MM.1S (cell line): Measurements from ENCODE around the gene PARD3.

Source experiments
- DNase-seq: peaks from one replicate; pipeline ENCODE4 v3.0.0-alpha.2; 2015
- H2AFZ ChIP-seq: fragments of 300-600 bp; sonication (generic); 2 replicates; pipeline ENCODE4 v1.6.0; 2016; ENCODE audit warnings: antibody characterized with exemption, low read length
- H3F3A ChIP-seq: fragments of 300-600 bp; sonication (generic); 2 replicates; pipeline ENCODE4 v1.6.1; 2016; ENCODE audit warnings: mild to moderate bottlenecking, antibody characterized with exemption, low read length, moderate library complexity, mixed read lengths; ENCODE audit not compliant: insufficient read depth
- H3K27ac ChIP-seq: fragments of 300-600 bp; sonication (generic); 2 replicates; pipeline ENCODE4 v1.5.1; 2016; ENCODE audit warnings: mild to moderate bottlenecking, low read length
- H3K27me3 ChIP-seq: fragments of 300-600 bp; sonication (generic); replicated peaks from 2 replicates; pipeline ENCODE4 v1.6.0; 2016; ENCODE audit warnings: low read length; ENCODE audit not compliant: insufficient read depth
- H3K36me3 ChIP-seq: fragments of 300-600 bp; sonication (generic); replicated peaks from 2 replicates; pipeline ENCODE4 v1.6.1; 2016; ENCODE audit warnings: mild to moderate bottlenecking, low read length, mixed read lengths; ENCODE audit not compliant: insufficient read depth
- H3K4me1 ChIP-seq: fragments of 300-600 bp; sonication (generic); 2 replicates; pipeline ENCODE4 v1.6.1; 2016; ENCODE audit warnings: low read length, mixed read lengths
- H3K4me2 ChIP-seq: fragments of 300-600 bp; sonication (generic); 2 replicates; pipeline ENCODE4 v1.6.0; 2016; ENCODE audit warnings: low read depth, low read length
- H3K4me3 ChIP-seq: fragments of 300-600 bp; sonication (generic); 2 replicates; pipeline ENCODE4 v1.5.1; 2016; ENCODE audit warnings: low read length, mixed read lengths
- H3K79me2 ChIP-seq: fragments of 300-600 bp; sonication (generic); 2 replicates; pipeline ENCODE4 v1.6.1; 2016; ENCODE audit warnings: mixed run types, low read length, mixed read lengths
- H3K9ac ChIP-seq: fragments of 300-600 bp; sonication (generic); 2 replicates; pipeline ENCODE4 v1.6.1; 2016; ENCODE audit warnings: low read length, mixed read lengths
- H3K9me2 ChIP-seq: fragments of 300-600 bp; sonication (generic); replicated peaks from 2 replicates; pipeline ENCODE4 v1.6.1; 2016; ENCODE audit warnings: mild to moderate bottlenecking, low read length, mixed read lengths; ENCODE audit not compliant: insufficient read depth
- H3K9me3 ChIP-seq: fragments of 300-600 bp; sonication (generic); replicated peaks from 2 replicates; pipeline ENCODE4 v1.6.1; 2016; ENCODE audit warnings: mild to moderate bottlenecking, low read length, mixed read lengths; ENCODE audit not compliant: insufficient read depth
- H4K20me1 ChIP-seq: fragments of 300-600 bp; sonication (generic); 2 replicates; pipeline ENCODE4 v1.6.1; 2016; ENCODE audit warnings: mild to moderate bottlenecking, low read length, moderate library complexity, mixed read lengths; ENCODE audit not compliant: insufficient read depth
- EZH2 ChIP-seq: fragments of 300-600 bp; sonication (generic); optimal IDR thresholded peaks from 2 replicates; pipeline ENCODE3; 2017; ENCODE audit warnings: low read depth, mild to moderate bottlenecking, antibody characterized with exemption, low read length, mixed read lengths
- EZH2phosphoT487 ChIP-seq: fragments of 300-600 bp; sonication (generic); IDR thresholded peaks from 2 replicates; pipeline ENCODE4 v1.6.1; 2018; ENCODE audit warnings: antibody characterized with exemption, low read length
- TF ChIP-seq, protein P1 (sequence below): fragments of 300-600 bp; sonication (generic); IDR thresholded peaks from 2 replicates; pipeline ENCODE4 v1.5.1; 2016; ENCODE audit warnings: antibody characterized with exemption, low read length, mixed read lengths

PARD3 gene

GRCh38 chr10:34667177-34667576, 147.9 kb downstream of the PARD3 start:
- Histone ChIP-seq H3K4me1 (peaks cover 50% of the 10 kb centered on the region), H4K20me1 (no peaks in the 10 kb centered on the region), H3K36me3 (no peaks in the 10 kb centered on the region), H3F3A (peaks cover 24% of the 10 kb centered on the region), H3K9ac (peak overlapping the region; percentile 11; the same call in 1 of the 2 replicates), H3K27me3 (no peaks in the 10 kb centered on the region), H3K27ac (peak overlapping the region; percentile 87; the same call in 1 of the 2 replicates), H3K79me2 (peaks cover 75% of the 10 kb centered on the region), H2AFZ (no peak overlapping the region), H3K9me3 (no peaks in the 10 kb centered on the region), H3K4me3 (peak overlapping the region; percentile 20; the same call in 1 of the 2 replicates), H3K4me2 (peak overlapping the region; percentile 68), H3K9me2 (no peaks in the 10 kb centered on the region)
- peak; percentile 56 for DNase-seq
- TF ChIP-seq EZH2phosphoT487: no peak
- TF ChIP-seq, protein P1, sequence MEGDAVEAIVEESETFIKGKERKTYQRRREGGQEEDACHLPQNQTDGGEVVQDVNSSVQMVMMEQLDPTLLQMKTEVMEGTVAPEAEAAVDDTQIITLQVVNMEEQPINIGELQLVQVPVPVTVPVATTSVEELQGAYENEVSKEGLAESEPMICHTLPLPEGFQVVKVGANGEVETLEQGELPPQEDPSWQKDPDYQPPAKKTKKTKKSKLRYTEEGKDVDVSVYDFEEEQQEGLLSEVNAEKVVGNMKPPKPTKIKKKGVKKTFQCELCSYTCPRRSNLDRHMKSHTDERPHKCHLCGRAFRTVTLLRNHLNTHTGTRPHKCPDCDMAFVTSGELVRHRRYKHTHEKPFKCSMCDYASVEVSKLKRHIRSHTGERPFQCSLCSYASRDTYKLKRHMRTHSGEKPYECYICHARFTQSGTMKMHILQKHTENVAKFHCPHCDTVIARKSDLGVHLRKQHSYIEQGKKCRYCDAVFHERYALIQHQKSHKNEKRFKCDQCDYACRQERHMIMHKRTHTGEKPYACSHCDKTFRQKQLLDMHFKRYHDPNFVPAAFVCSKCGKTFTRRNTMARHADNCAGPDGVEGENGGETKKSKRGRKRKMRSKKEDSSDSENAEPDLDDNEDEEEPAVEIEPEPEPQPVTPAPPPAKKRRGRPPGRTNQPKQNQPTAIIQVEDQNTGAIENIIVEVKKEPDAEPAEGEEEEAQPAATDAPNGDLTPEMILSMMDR: no peak
- no peak for TF ChIP-seq EZH2

- no peaks in the 10 kb centered on the region for H3K27me3 ChIP-seq
- H3K4me1 ChIP-seq: peaks cover 48% of the 10 kb centered on the region
- DNase-seq: peak; percentile 85
- H3K4me3 ChIP-seq: peak overlapping the region; percentile 66
- H3K27ac ChIP-seq: peak overlapping the region; percentile 87; the same call in 1 of the 2 replicates
- H3K4me2 ChIP-seq: peak overlapping the region; percentile 88
- peaks cover 76% of the 10 kb centered on the region for H3K79me2 ChIP-seq
- H3K9me3 ChIP-seq: no peaks in the 10 kb centered on the region
- no peaks in the 10 kb centered on the region for H4K20me1 ChIP-seq
- H2AFZ ChIP-seq: no peak overlapping the region
- H3K36me3 ChIP-seq: no peaks in the 10 kb centered on the region
- no peaks in the 10 kb centered on the region for H3K9me2 ChIP-seq
- peak overlapping the region; percentile 67; the same call in 1 of the 2 replicates for H3K9ac ChIP-seq
- H3F3A ChIP-seq: peaks cover 24% of the 10 kb centered on the region
- TF ChIP-seq EZH2phosphoT487 (no peak), EZH2 (no peak)
- TF ChIP-seq, protein P1: peak; percentile 76
Measured at GRCh38 chr10:34666008-34666704, 148.9 kb downstream of the PARD3 start.

GRCh38 chr10:34664706-34665105, 150.4 kb downstream of the PARD3 start:
- DNase-seq: no peak
- Histone ChIP-seq H3K36me3 (no peaks in the 10 kb centered on the region), H3K4me2 (no peak overlapping the region), H2AFZ (no peak overlapping the region), H3F3A (peaks cover 20% of the 10 kb centered on the region), H3K9me2 (no peaks in the 10 kb centered on the region), H3K4me3 (no peak overlapping the region), H3K9me3 (no peaks in the 10 kb centered on the region), H3K27me3 (no peaks in the 10 kb centered on the region), H3K9ac (no peak overlapping the region), H4K20me1 (no peaks in the 10 kb centered on the region), H3K4me1 (peaks cover 35% of the 10 kb centered on the region), H3K27ac (no peak overlapping the region), H3K79me2 (peaks cover 71% of the 10 kb centered on the region)
- TF ChIP-seq EZH2 (no peak), EZH2phosphoT487 (no peak)
- TF ChIP-seq, protein P1: no peak
